ENCODE measurements around the gene WNT3A. TPM values are rescaled to one million over a fixed set of nuclear protein-coding genes. Genes with fewer than 3 reads are reported as not detected.

The WNT3A gene
- total and polyA plus RNA-seq, 9 of the 15 experiments (the other 6 are each of a cell fraction or from before 2014, with no cell fraction given), result not detected

GRCh38 chr1:227959325-227959860 lies 47.4 kb upstream of the WNT3A start:
- Histone ChIP-seq H3K4me1 (replicated peaks in 1 of 2; ENCODE audit: control insufficient read depth in 2 of 2, insufficient read depth in 2 of 2, low read length in 2 of 2) (no peaks in the 10 kb centered on the region), H3K27me3 (ENCODE audit: control insufficient read depth in 2 of 2, insufficient read depth in 2 of 2, low read length in 2 of 2) (peaks cover 0 to 13% of the 10 kb centered on the region in 2 experiments), H4K20me1 (replicated peaks; ENCODE audit: control insufficient read depth, insufficient read depth, low read length) (no peaks in the 10 kb centered on the region), H3K9me3 (replicated peaks; ENCODE audit: control insufficient read depth, insufficient read depth, low read depth, low read length) (no peaks in the 10 kb centered on the region), H3K9ac (ENCODE audit: insufficient read depth in 1 of 2, low read depth in 2 of 2, low read length in 2 of 2) (no peak overlapping the region; a peak in 1 of 4 replicates), H3K4me2 (ENCODE audit: insufficient read depth, low read length) (no peak overlapping the region), H3K9me1 (ENCODE audit: control insufficient read depth, insufficient read depth, low read length) (no peaks in the 10 kb centered on the region), H3K27ac (ENCODE audit: extremely low read depth, low read depth, low read length) (no peak overlapping the region), H3K4me3 (no peak overlapping the region), H3K36me3 (ENCODE audit: control insufficient read depth, insufficient read depth, low read length) (no peaks in the 10 kb centered on the region), H3K79me2 (ENCODE audit: control insufficient read depth, insufficient read depth, low read length) (no peaks in the 10 kb centered on the region), H2AFZ (ENCODE audit: low read depth, low read length) (no peak overlapping the region)
- WGBS (ENCODE audit: insufficient coverage, low coverage, missing lambda C conversion rate), result 2% methylated on average over 10 of the region's 10 CpGs
- in situ Hi-C loops (cut with MboI), result loop anchor here (10.0 kb wide), 1 partner anchor 1325 kb away; no protein-coding TSS in a partner anchor
- intact Hi-C loops (cut with micrococcal nuclease), result no loop called here
- ATAC-seq, result no peak
- POLR2A ChIA-PET, result interaction anchor here (1.0 kb wide), 2 partner anchors 9 to 133 kb away, joined by 3 read pairs; no protein-coding TSS in a partner anchor
- no peak for FAIRE-seq
- CTCF ChIA-PET (ENCODE audit: low intra/inter-chr PET ratio), result no interaction called here
- no peak for DNase-seq (ENCODE audit: extremely low read depth in 1 of 4, low spot score in 3 of 4)
- BruUV-seq (replicated peaks), result no TSS peak
- TF ChIP-seq BCLAF1 (IDR thresholded peaks at IDR 0.05; ENCODE audit: borderline replicate concordance in 1 of 2, control insufficient read depth in 1 of 2, low read depth in 2 of 2, low read length in 1 of 2) (no peak), LARP7 (IDR thresholded peaks at IDR 0.05) (no peak), MEF2A (IDR thresholded peaks at IDR 0.05; ENCODE audit: control insufficient read depth, low read depth, low read length) (no peak), SIRT6 (IDR thresholded peaks at IDR 0.05; ENCODE audit: low read depth, low read length) (no peak), HDAC2 (IDR thresholded peaks at IDR 0.05) (no peak), CBX8 (IDR thresholded peaks at IDR 0.05; ENCODE audit: borderline replicate concordance, extremely low read depth, low read depth, low read length, poor library complexity, severe bottlenecking) (no peak), ZMIZ1 (IDR thresholded peaks at IDR 0.05; ENCODE audit: low read depth in 2 of 2, low read length in 2 of 2) (no peak)
